Renal cortex interstitium (tissue), 11 donors: ENCODE data around the gene ADARB2. TPM values are rescaled to one million over a fixed set of nuclear protein-coding genes. Genes with fewer than 3 reads are reported as not detected.
"Not testable (repeated sequence)": the region's sequence is repeated elsewhere in the genome, so short reads cannot be mapped to it uniquely, and the experiment has no call there.

Experiments
- DNase-seq, 11 donors: peaks; one replicate each; pipeline ENCODE4 v3.0.0-alpha.2; 2013; ENCODE audit warnings: low read depth in 9 of 11, low spot score in 4 of 11; ENCODE audit errors: extremely low read depth in 1 of 11
- polyA plus RNA-seq, 3 donors: library from polyadenylated mRNA; unstranded; fragments of 120-200 nt; gene quantifications; one replicate each; pipeline ENCODE4 v1.2.1, GENCODE V29; 2013; ENCODE audit not compliant: insufficient read length in 3 of 3

ADARB2 gene
- polyA plus RNA-seq, 3 donors, result 1.1 to 2.1 (median 1.5) TPM

- not testable (repeated sequence) for DNase-seq
Measured at GRCh38 chr10:1352296-1352695, 385.0 kb downstream of the ADARB2 start.

DNA sequence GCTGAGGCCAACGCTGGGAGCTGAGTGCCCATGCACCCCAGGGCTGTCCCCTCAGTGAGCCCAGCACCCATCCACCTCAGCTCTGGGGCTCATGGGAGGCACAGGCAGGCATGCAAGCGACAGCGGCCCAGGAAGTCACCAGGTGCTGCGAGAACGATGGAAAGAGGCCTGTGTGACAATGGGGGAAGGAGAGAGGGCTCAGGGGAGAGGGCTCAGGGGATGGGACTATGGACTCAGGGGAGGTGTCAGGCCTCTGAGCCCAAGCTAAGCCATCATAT lies 388.6 kb downstream of the ADARB2 start:
- DNase-seq, result no peak

DNA sequence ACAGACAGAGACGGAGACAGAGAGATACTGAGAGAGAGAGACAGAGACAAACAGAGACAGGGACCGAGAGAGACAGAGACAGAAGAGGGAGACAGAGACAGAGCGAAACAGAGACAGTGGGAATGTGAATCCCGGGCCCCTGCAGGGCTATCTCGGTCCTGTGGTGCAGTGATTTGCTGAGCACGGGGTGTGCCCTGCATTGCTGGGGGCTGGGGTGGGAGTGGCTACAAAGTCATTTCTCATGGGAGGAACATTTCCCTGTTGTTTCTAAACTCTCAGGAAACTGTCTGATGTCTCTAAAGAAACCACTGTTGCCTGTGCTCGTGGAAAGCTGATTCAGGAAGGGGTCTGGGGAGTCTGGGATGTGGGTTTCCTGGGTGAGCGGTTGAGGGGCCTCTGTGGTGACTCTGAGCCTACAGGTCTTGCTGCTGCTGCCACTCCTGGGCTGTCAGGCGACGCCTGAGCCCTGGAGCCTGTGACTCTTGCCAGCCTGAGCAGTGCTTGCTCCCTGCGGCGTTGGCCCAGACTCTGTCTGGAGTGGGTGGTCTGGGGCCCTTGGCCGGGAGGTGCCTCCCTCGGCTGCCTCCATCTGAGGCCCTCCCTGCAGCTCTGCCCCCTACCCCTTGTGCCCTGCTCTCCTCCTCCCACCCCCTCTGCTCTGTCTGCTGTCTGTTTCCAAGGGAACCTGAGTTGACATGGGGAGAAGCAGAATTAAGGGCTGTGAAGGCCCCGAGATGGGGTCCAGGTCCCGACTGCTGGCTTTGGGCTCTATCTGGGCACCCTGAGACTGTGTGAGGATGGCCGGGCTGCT lies 389.2 kb downstream of the ADARB2 start:
- no peak for DNase-seq

- DNase-seq, result no peak
Measured at GRCh38 chr10:1347525-1347924, 389.8 kb downstream of the ADARB2 start.

DNA sequence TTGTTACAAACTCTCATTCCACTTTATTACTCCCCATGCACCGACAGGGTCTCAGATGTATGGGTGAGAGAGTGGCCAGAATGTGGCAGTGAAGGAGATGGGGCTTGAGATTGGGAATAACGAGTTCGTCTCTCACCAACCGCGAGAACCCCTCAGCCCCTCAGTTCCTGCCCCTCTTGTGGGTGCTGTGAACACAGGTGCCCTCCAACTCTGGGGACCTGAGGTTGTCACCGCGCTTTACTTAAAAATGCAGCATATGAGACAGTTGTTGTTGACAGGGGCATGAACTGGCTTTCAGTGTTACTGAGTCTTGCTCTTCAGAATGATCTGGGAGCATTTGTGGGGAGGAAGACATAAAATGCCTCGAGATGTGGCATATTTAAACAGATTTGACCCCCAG lies 391.1 kb downstream of the ADARB2 start:
- DNase-seq, result no peak

DNA sequence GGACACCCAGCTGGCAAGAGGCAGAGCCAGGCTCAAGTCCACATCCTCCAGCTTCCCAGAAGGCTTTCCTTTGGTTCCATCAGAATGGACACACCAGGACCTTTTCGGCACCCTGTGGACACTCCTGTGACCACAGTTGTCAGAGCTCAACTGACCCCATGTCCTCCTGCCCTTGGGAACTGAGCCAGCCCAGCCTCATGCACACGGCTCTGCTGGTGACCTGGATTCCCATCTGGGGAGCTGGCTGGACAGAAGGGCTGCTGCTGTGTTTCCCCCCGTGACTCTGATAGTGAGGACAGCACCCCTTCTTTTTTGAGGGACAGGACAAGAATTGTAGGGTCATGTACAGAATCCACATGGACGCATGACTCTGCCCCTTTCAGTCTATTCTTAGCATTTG lies 392.0 kb downstream of the ADARB2 start:
- no peak for DNase-seq

GRCh38 chr10:1344846-1345245 lies 392.5 kb downstream of the ADARB2 start:
- DNase-seq, result no peak

DNA sequence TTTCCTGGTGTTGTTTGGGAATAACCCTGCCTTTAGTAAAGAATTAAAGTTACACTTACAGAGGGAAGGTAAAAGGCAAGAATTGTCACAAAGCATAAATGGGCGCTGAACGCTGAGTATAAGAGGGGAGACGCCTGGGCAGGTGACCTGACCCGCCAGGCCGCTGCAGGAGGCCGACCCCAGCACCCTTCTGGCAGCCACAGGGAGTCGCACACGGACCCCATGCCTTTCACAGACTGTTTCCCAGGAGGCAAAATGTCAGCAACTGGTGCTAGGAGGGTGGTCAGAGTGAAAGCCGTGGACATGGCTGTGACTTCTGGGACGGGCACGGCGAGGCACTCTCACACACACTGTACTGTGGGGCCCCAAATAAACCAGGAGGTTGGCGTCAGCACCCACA lies 392.9 kb downstream of the ADARB2 start:
- no peak for DNase-seq

- DNase-seq, result no peak
Measured at GRCh38 chr10:1343176-1343575, 394.1 kb downstream of the ADARB2 start.

DNA sequence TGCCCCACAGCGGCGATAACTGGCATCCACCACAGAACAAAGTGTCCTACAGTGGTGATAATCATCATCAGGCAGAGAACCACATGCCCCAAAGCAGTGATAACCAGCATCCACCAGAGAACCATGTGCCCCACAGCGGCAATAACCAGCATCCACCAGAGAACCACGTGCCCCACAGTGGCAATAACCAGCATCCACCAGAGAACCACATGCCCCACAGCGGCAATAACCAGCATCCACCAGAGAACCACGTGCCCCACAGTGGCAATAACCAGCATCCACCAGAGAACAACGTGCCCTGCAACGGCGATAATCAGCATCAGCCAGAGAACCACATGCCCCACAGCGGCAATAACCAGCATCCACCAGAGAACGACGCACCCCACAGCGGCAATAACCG lies 396.3 kb downstream of the ADARB2 start:
- not testable (repeated sequence) for DNase-seq

GRCh38 chr10:1339396-1339795 lies 397.9 kb downstream of the ADARB2 start:
- DNase-seq, result no peak

- no peak for DNase-seq
Measured at GRCh38 chr10:1335642-1336041, 401.7 kb downstream of the ADARB2 start.

- DNase-seq, result no peak
Measured at GRCh38 chr10:1333981-1334380, 403.3 kb downstream of the ADARB2 start.

DNA sequence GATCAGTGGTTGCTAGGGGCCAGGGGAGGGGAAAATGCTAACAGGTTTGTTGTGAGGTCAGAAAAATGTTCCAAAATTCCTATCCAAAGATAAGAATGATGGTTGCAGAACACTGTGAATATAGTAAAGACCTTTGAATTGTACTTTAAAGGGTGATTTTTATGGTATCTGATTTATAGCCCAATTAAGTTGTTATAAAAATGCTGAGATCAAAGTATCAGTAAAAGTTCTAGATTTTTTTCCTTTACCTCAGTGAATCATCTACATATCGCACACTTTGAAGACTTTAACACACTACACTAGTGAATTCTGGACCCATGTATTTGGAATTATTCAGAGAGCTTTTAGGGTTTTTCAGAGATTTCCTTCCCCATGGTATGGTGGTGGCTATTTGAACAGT lies 405.8 kb downstream of the ADARB2 start:
- no peak for DNase-seq

- DNase-seq, result no peak
Measured at GRCh38 chr10:1329622-1330021, 407.7 kb downstream of the ADARB2 start.

DNA sequence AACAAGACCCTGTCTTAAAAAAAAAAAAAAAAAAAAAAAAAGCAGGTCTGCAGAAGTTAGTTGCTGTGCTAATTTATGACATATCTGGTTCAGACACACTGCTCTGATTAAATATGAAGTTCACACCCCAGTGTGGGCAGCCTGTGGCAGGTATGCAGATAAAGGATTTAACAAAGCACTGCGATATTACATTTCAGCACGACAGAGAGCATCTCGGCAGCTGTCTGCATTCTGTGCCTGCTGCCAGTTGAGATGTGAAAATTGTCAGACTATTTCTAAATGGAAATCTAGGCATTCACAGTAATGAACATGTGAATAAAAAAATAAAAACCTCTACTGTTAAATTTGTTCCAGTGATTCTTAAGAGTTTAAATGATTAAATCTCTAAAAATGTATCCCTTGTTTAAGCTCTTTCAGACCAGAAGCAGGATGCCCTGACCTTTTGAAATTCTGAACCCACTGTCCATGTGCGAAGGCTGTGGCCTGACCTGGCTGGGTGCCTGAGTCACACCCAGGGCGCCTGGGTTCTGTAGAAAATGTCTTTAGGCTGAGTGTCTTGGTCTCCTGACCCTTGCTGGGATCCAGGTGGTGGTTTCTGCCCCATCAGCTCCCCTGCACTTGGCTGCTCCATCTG lies 408.2 kb downstream of the ADARB2 start:
- no peak for DNase-seq

DNA sequence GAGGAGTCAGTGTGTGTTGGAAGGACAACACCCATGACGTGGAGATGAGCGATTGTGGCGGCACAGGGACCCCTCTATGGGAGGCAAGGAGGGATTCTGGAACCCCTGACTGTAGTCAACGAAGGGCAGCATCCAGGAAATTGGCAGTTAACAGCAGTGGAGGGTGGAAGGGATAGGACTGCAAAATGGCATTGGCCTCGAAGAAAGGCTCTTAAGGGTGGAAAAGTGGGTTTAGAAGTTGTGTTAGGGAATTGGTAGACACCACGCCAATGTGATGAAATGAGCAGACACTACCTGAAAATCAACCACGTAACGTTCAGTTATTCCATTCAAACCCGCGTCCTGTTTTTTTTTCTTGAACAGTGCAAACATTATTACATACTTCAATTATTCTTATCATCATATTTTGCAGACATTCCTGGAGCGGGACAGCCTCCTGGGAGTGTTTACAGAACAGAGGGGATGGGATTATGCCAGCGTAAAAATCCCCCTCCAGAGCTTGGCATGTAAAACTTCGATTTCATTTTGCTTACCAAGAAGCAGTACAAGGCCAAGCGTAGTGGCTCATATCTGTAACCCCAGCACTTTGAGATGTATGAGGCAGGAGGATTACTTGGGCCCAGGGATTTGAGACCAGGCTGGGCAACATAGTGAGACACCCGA lies 409.0 kb downstream of the ADARB2 start:
- no peak for DNase-seq

GRCh38 chr10:1327759-1328158 lies 409.6 kb downstream of the ADARB2 start:
- DNase-seq, result no peak

GRCh38 chr10:1326514-1326913 lies 410.8 kb downstream of the ADARB2 start:
- not testable (repeated sequence) for DNase-seq

DNA sequence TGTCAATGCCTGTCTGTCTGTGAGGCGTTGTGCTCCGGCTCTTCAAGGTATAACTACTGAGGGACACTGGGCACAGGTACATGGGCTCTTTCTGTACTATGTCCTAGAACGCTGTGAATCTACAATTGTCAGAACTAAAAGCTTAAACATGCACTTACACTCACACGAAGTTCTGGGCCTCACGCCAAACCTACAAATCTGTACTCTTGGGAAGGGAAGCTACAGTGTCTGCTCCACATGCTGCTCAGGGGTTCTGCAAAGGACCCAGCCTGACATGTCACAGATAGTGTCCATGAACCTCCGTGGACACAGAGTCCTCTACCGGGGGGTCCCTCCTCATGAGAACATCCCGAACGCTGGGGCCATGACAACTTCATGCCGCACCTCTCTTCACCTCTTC lies 412.4 kb downstream of the ADARB2 start:
- peak in 1 of 11 donors; percentile 39 for DNase-seq
